GM12878 (cell line): ENCODE measurements around the gene RWDD4. TPM values are rescaled to one million over a fixed set of nuclear protein-coding genes. Genes with fewer than 3 reads are reported as not detected.

Experiments
- ATAC-seq: fragments of 200-7000 bp; cut with Tn5 transposase; 3 replicates; pipeline ENCODE4 v1.9.1; 2020; ENCODE audit warnings: mild to moderate bottlenecking, moderate library complexity
- BruUV-seq: library from RNA; stranded (reverse); fragments of 400-500 nt; replicated peaks from 2 replicates; lab custom pipeline; 2021; lab: Mats Ljungman, UMichigan
- CTCF ChIA-PET: fragments of 300-600 bp; sonication (Branson Sonifier 250); formaldehyde crosslinking; extraction: SDS; loops from one replicate; lab custom pipeline; 2021; ENCODE audit warnings: inconsistent platforms; lab: Yijun Ruan, JAX
- POLR2A ChIA-PET: fragments of 350-600 bp; formaldehyde crosslinking; extraction: SDS; loops from one replicate; lab custom pipeline; 2021; ENCODE audit warnings: inconsistent platforms; lab: Charles Lee
- RAD21 ChIA-PET: fragments of 300-600 bp; sonication (Branson Sonifier 250); formaldehyde crosslinking; loops from one replicate; lab custom pipeline; 2023; ENCODE audit warnings: antibody characterized with exemption; ENCODE audit not compliant: unreplicated experiment; lab: Charles Lee
- SMC1A ChIA-PET: fragments of 300-600 bp; sonication (Branson Sonifier 250); formaldehyde crosslinking; loops from one replicate; lab custom pipeline; 2023; ENCODE audit not compliant: unreplicated experiment, uncharacterized antibody; lab: Charles Lee
- DNase-seq: peaks from one replicate; pipeline ENCODE4 v3.0.0-alpha.2; 2011; ENCODE audit warnings: low read depth, low spot score
- FAIRE-seq: peaks from 3 replicates; lab custom pipeline; 2011; peaks lifted over from hg19 to GRCh38; lab: Jason Lieb, UNC
- H2AFZ ChIP-seq: 2 replicates; pipeline ENCODE4 v1.6.0; 2011; ENCODE audit warnings: low read depth, low read length, control low read depth; ENCODE audit not compliant: control insufficient read depth
- H3K27ac ChIP-seq: 2 replicates; pipeline ENCODE4 v1.5.1; 2011; ENCODE audit warnings: control low read depth; ENCODE audit not compliant: control insufficient read depth, insufficient read depth
- H3K27me3 ChIP-seq, 2 experiments: replicated peaks in 1 of 2; 2 replicates each; pipeline versions ENCODE4 v1.6.0 to v1.6.1; 2011; ENCODE audit warnings: low read length in 1 of 2; ENCODE audit not compliant: control insufficient read depth in 2 of 2, insufficient read depth in 2 of 2
- H3K36me3 ChIP-seq, 2 experiments: 2 replicates each; pipeline ENCODE4 v1.5.1; 2011; ENCODE audit warnings: low read length in 1 of 2; ENCODE audit not compliant: control insufficient read depth in 2 of 2, insufficient read depth in 2 of 2
- H3K4me1 ChIP-seq: 2 replicates; pipeline ENCODE4 v1.6.1; 2011; ENCODE audit warnings: mild to moderate bottlenecking, low read length, moderate library complexity, mixed read lengths; ENCODE audit not compliant: control insufficient read depth, insufficient read depth
- H3K4me2 ChIP-seq: 2 replicates; pipeline ENCODE4 v1.6.0; 2011; ENCODE audit warnings: control low read depth; ENCODE audit not compliant: control insufficient read depth, insufficient read depth
- H3K4me3 ChIP-seq: fragments of 200-600 bp; sonication (generic); 2 replicates; pipeline ENCODE4 v1.5.1; 2016
- H3K79me2 ChIP-seq: 2 replicates; pipeline ENCODE4 v1.6.0; 2011; ENCODE audit warnings: low read length; ENCODE audit not compliant: control insufficient read depth, insufficient read depth
- H3K9ac ChIP-seq: 2 replicates; pipeline ENCODE4 v1.8.0; 2011; ENCODE audit warnings: low read length, control low read depth, mixed read lengths; ENCODE audit not compliant: control insufficient read depth, insufficient read depth
- H3K9me3 ChIP-seq: replicated peaks from 3 replicates; pipeline ENCODE4 v1.5.1; 2011; ENCODE audit warnings: mild to moderate bottlenecking, low read length; ENCODE audit not compliant: control insufficient read depth, insufficient read depth
- H4K20me1 ChIP-seq: 2 replicates; pipeline ENCODE4 v1.6.0; 2011; ENCODE audit not compliant: control insufficient read depth, insufficient read depth
- ATF7 ChIP-seq: fragments of 450-650 bp; IDR thresholded peaks from 2 replicates; pipeline ENCODE4 v1.6.1; 2016; ENCODE audit warnings: low read depth, mild to moderate bottlenecking
- BACH1 ChIP-seq: fragments of 450-650 bp; IDR thresholded peaks from 2 replicates; pipeline ENCODE4 v1.6.1; 2017; ENCODE audit warnings: mild to moderate bottlenecking, borderline replicate concordance
- CREB1 ChIP-seq: IDR thresholded peaks from 2 replicates; pipeline ENCODE4 v1.6.1; 2012; ENCODE audit warnings: low read depth, mild to moderate bottlenecking, inconsistent platforms
- ETV6 ChIP-seq, 2 experiments: fragments of 450-650 bp in 1 of 2; IDR thresholded peaks in 1 of 2; conservative IDR thresholded peaks in 1 of 2; 2 replicates each; pipeline ENCODE4 v1.6.1; 2014; ENCODE audit warnings: antibody characterized with exemption in 1 of 2, borderline replicate concordance in 1 of 2, low read depth in 1 of 2, mild to moderate bottlenecking in 1 of 2, moderate library complexity in 1 of 2
- HDAC6 ChIP-seq: fragments of 200-600 bp; sonication (generic); IDR thresholded peaks from one replicate; pipeline ENCODE4 v1.8.0; 2017; ENCODE audit warnings: antibody characterized with exemption; ENCODE audit not compliant: unreplicated experiment
- HDGF ChIP-seq: fragments of 450-650 bp; IDR thresholded peaks from 2 replicates; pipeline ENCODE4 v1.6.1; 2016; ENCODE audit warnings: antibody characterized with exemption
- NR2C2 ChIP-seq: IDR thresholded peaks from 2 replicates; pipeline ENCODE4 v1.6.1; 2011; ENCODE audit warnings: borderline replicate concordance, low read depth; ENCODE audit not compliant: control insufficient read depth, insufficient read length
- POLR2AphosphoS5 ChIP-seq: IDR thresholded peaks from 2 replicates; pipeline ENCODE4 v1.6.1; 2011; ENCODE audit warnings: mild to moderate bottlenecking, low read length, inconsistent platforms
- SMAD5 ChIP-seq: IDR thresholded peaks from 2 replicates; pipeline ENCODE4 v1.6.1; 2016; ENCODE audit warnings: antibody characterized with exemption, low read depth
- SPI1 ChIP-seq: IDR thresholded peaks from 2 replicates; pipeline ENCODE4 v1.6.1; 2011; ENCODE audit warnings: low read depth, mild to moderate bottlenecking, low read length, moderate library complexity, borderline replicate concordance; ENCODE audit not compliant: insufficient read depth
- STAT1 ChIP-seq: fragments of 450-650 bp; conservative IDR thresholded peaks from 2 replicates; pipeline ENCODE4 v1.6.1; 2014; ENCODE audit warnings: antibody characterized with exemption, mild to moderate bottlenecking
- ZSCAN29 ChIP-seq: fragments of 450-650 bp; IDR thresholded peaks from 2 replicates; pipeline ENCODE4 v1.6.1; 2017; ENCODE audit warnings: mild to moderate bottlenecking, moderate library complexity
- WGBS: methylation state at CpG from one replicate; pipeline ENCODE4 v1.1.6; 2016; ENCODE audit warnings: low lambda C conversion rate; ENCODE audit not compliant: insufficient replicate concordance, insufficient coverage; ENCODE audit errors: missing lambda C conversion rate; 5-methylcytosine and 5-hydroxymethylcytosine counted together
- in situ Hi-C: fragments of 300-500 bp; cut with MboI; formaldehyde crosslinking; loops from 9 replicates; pipeline ENCODE4 v1.14.3; 2018; ENCODE audit warnings: mixed read lengths
- intact Hi-C: fragments of 100-400 bp; cut with micrococcal nuclease; formaldehyde crosslinking; loops from one replicate; pipeline ENCODE4 v1.14.2; 2022; ENCODE audit not compliant: unreplicated experiment
- polyA plus RNA-seq, 11 experiments: library from polyadenylated mRNA; depleted of rRNA in 4 of 11; unstranded in 6 of 11; stranded (reverse) in 5 of 11; fragments of >200 nt; fragmentation: Nextera tagmentation in 4 of 11; fragmentation: Illumina TruSeq in 1 of 11; extraction: Ambion mirVana in 4 of 11; extraction: Trizol in 1 of 11; gene quantifications; 1 replicate in 1 of 11; 2 replicates in 10 of 11; pipeline versions ENCODE4 v1.2.1 to v1.2.3, GENCODE V29; 2011 to 2016; ENCODE audit warnings: inconsistent platforms in 2 of 11, missing spikeins in 2 of 11, low read depth in 1 of 11
- total RNA-seq, 4 experiments: library from RNA; depleted of rRNA in 3 of 4; stranded (reverse); fragments of >200 nt in 3 of 4; fragmentation: Illumina TruSeq in 1 of 4; extraction: Trizol in 1 of 4; gene quantifications; 2 replicates each; pipeline versions ENCODE4 v1.2.1 to v1.2.3, GENCODE V29; 2013 to 2021
- TF ChIP-seq, protein P1 (sequence below): fragments of 450-650 bp; IDR thresholded peaks from 2 replicates; pipeline ENCODE4 v1.6.1; 2017; ENCODE audit warnings: mild to moderate bottlenecking, moderate library complexity

Gene RWDD4
- total and polyA plus RNA-seq, 10 of the 15 experiments (the other 5 are each of a cell fraction or from before 2014, with no cell fraction given): 11.2 to 37.8 (median 19.9) TPM

DNA sequence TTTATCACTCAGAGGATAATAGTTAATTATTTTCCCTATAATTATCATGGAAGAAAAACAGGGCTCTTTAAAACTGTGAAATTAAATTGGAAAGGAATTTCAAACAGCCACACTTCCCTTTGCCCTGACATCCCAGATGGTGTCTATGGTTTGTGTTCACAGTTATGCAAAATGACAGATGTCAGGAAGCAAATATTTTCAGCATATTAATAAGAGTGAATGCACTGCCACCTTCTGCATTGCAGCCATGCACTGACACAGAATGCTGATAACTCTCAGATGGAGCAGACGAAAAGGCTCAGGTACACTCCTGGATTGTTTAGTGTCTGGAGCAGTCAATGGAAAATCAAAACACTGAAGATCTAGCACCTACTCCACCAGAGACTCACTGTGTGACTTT is 57.6 kb downstream of the RWDD4 start:
- Histone ChIP-seq H3K4me3 (no peak overlapping the region), H4K20me1 (no peaks in the 10 kb centered on the region), H3K9me3 (no peaks in the 10 kb centered on the region), H3K27me3 (no peaks in the 10 kb centered on the region), H3K4me2 (no peak overlapping the region), H2AFZ (no peak overlapping the region), H3K79me2 (no peaks in the 10 kb centered on the region), H3K9ac (no peak overlapping the region), H3K36me3 (no peaks in the 10 kb centered on the region), H3K27ac (no peak overlapping the region), H3K4me1 (no peaks in the 10 kb centered on the region)
- intact Hi-C loops (no loop called here), in situ Hi-C loops (loop anchor here (5.0 kb wide), 1 partner anchor 129 kb away; no protein-coding TSS in a partner anchor)
- ATAC-seq (no peak), FAIRE-seq (no peak), DNase-seq (no peak)
- 0% methylated on average over 1 of the region's 1 CpG for WGBS
- SMC1A ChIA-PET: interaction anchor here (0.6 kb wide), 1 partner anchor 46 kb away, joined by 3 read pairs; no protein-coding TSS in a partner anchor
- no TSS peak for BruUV-seq
- RAD21 ChIA-PET: no interaction called here
- TF ChIP-seq NR2C2 (no peak), POLR2AphosphoS5 (no peak), HDAC6 (no peak), SPI1 (no peak), BACH1 (no peak), SMAD5 (no peak), HDGF (no peak), STAT1 (no peak), ZSCAN29 (no peak), ETV6 (conservative IDR thresholded peaks at IDR 0.05 in 1 of 2, IDR thresholded peaks at IDR 0.05 in 1 of 2; ENCODE audit: borderline replicate concordance in 1 of 2, low read depth in 1 of 2) (no peak), ATF7 (no peak), CREB1 (no peak)
- TF ChIP-seq, protein P1, sequence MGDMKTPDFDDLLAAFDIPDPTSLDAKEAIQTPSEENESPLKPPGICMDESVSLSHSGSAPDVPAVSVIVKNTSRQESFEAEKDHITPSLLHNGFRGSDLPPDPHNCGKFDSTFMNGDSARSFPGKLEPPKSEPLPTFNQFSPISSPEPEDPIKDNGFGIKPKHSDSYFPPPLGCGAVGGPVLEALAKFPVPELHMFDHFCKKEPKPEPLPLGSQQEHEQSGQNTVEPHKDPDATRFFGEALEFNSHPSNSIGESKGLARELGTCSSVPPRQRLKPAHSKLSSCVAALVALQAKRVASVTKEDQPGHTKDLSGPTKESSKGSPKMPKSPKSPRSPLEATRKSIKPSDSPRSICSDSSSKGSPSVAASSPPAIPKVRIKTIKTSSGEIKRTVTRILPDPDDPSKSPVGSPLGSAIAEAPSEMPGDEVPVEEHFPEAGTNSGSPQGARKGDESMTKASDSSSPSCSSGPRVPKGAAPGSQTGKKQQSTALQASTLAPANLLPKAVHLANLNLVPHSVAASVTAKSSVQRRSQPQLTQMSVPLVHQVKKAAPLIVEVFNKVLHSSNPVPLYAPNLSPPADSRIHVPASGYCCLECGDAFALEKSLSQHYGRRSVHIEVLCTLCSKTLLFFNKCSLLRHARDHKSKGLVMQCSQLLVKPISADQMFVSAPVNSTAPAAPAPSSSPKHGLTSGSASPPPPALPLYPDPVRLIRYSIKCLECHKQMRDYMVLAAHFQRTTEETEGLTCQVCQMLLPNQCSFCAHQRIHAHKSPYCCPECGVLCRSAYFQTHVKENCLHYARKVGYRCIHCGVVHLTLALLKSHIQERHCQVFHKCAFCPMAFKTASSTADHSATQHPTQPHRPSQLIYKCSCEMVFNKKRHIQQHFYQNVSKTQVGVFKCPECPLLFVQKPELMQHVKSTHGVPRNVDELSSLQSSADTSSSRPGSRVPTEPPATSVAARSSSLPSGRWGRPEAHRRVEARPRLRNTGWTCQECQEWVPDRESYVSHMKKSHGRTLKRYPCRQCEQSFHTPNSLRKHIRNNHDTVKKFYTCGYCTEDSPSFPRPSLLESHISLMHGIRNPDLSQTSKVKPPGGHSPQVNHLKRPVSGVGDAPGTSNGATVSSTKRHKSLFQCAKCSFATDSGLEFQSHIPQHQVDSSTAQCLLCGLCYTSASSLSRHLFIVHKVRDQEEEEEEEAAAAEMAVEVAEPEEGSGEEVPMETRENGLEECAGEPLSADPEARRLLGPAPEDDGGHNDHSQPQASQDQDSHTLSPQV: no peak
- POLR2A ChIA-PET: no interaction called here
- CTCF ChIA-PET: interaction anchor here (0.8 to 1.9 kb wide), 4 partner anchors 23 to 139 kb away, joined by 3 to 6 read pairs (median 3); no protein-coding TSS in a partner anchor
